Kidney (tissue), 14 donors: ENCODE results near the gene TYMP. TPM values are rescaled to one million over a fixed set of nuclear protein-coding genes. Genes with fewer than 3 reads are reported as not detected.

ENCODE experiments used
- DNase-seq, 5 donors: peaks; one replicate each; pipeline ENCODE4 v3.0.0-alpha.2; 2013 to 2020
- FAIRE-seq: peaks from 2 replicates; lab custom pipeline; 2012; peaks lifted over from hg19 to GRCh38; lab: Jason Lieb, UNC
- H3K27ac ChIP-seq, 2 donors: one replicate each; pipeline ENCODE4 v1.7.0; 2013; ENCODE audit warnings: low read depth in 2 of 2, low read length in 2 of 2, inconsistent platforms in 1 of 2
- H3K27me3 ChIP-seq: one replicate; pipeline ENCODE4 v1.7.1; 2013; ENCODE audit warnings: low read length, inconsistent platforms; ENCODE audit not compliant: control insufficient read depth, insufficient read depth
- H3K36me3 ChIP-seq, 3 donors: one replicate each; pipeline versions ENCODE4 v1.7.0 to v1.7.1; 2013; ENCODE audit warnings: low read length in 3 of 3, control low read depth in 1 of 3, inconsistent platforms in 1 of 3; ENCODE audit not compliant: insufficient read depth in 3 of 3, control insufficient read depth in 2 of 3
- H3K4me1 ChIP-seq, 3 donors: one replicate each; pipeline versions ENCODE4 v1.7.0 to v1.7.1; 2013; ENCODE audit warnings: low read length in 3 of 3, inconsistent platforms in 1 of 3, low read depth in 1 of 3; ENCODE audit not compliant: control insufficient read depth in 2 of 3, insufficient read depth in 2 of 3
- H3K4me3 ChIP-seq, 3 donors: one replicate each; pipeline versions ENCODE4 v1.7.0 to v1.8.1; 2013; ENCODE audit warnings: low read length in 3 of 3, control low read depth in 1 of 3, inconsistent platforms in 1 of 3
- H3K9ac ChIP-seq, 3 donors: one replicate each; pipeline versions ENCODE4 v1.7.0 to v1.7.1; 2013; ENCODE audit warnings: low read length in 3 of 3, control low read depth in 1 of 3, inconsistent platforms in 1 of 3
- H3K9me3 ChIP-seq, 3 donors: one replicate each; pipeline versions ENCODE4 v1.7.0 to v1.7.1; 2013; ENCODE audit warnings: low read length in 3 of 3, control low read depth in 1 of 3, inconsistent platforms in 1 of 3; ENCODE audit not compliant: control insufficient read depth in 2 of 3, insufficient read depth in 1 of 3
- CTCF ChIP-seq: IDR thresholded peaks from 3 replicates; pipeline ENCODE4 v1.5.1; 2012; ENCODE audit warnings: mild to moderate bottlenecking, moderate library complexity, borderline replicate concordance; ENCODE audit not compliant: insufficient read depth; ENCODE audit errors: extremely low read depth
- intact Hi-C: fragments of 100-400 bp; cut with DNase I; formaldehyde crosslinking; loops from one replicate; pipeline ENCODE4 v1.11.1; 2022
- polyA plus RNA-seq: library from polyadenylated mRNA; stranded (reverse); fragments of 350-450 nt; fragmentation: Illumina TruSeq; extraction: RNeasy Lipid Tissue Mini Kit (QIAGEN cat#74804); gene quantifications from one replicate; pipeline ENCODE4 v1.2.3, GENCODE V29; 2014; ENCODE audit warnings: low read depth, low replicate concordance; ENCODE audit not compliant: insufficient read depth
- total RNA-seq: library from RNA; stranded (reverse); fragmentation: NEBNext Ultra II Directional; extraction: Animal tissue kit (Norgen Biotek cat#: 25700); gene quantifications from one replicate; pipeline ENCODE4 v1.2.1, GENCODE V29; 2021
- donor health status: control.
- donor health status: control.
- donor health status: control.
- donor health status: control.
- donor health status: control.
- donor health status: DM: yes; HTN: yes; CAD: no.
- donor health status: Normal renal cell carcinoma (clear cell type).

The TYMP gene
- total and polyA plus RNA-seq, 2 donors from 2014 or later: 22.2 to 163 TPM

DNA sequence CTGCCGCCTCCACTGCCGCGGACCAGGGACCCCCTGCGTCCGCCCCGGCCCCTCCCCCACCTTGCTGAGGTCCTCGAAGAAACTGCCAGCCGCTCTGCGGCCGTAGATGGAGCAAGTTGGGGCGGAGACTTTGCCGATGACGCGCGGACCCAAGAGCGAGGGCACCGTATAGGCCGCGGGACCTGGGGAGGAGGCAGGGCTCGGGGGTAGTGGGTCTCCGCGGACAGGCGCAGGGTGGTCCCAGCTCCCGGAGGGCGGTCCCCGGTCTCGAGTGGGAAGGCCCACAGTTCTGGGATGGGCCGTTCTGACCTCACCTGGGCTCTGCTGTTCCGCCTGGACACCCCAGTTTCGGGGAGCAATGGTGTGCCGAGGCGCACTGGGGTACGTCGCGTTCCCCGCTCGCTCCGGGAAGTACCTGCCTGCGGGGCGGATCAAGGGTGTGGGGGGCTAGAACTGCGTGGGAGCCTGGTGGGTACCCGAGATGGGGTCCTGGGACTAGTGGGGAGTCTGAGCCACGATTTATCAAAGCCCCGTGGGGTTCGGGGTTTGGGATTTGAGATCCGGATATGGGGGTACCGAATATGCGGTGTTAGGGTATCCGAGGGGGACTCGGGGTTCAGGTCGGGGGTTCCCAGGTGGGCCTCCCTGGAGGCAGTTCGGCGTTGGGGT lies 1.2 kb upstream of the TYMP start:
- TF ChIP-seq CTCF: no peak
- intact Hi-C loops: no loop called here
- peak overlapping the region; percentile 87 to 96 for H3K27ac ChIP-seq
- no peaks in the 10 kb centered on the region for H3K36me3 ChIP-seq
- peak in 4 of 5 donors; percentile 72 to 97 (median 79) for DNase-seq
- no peak for FAIRE-seq
- no peaks in the 10 kb centered on the region for H3K9me3 ChIP-seq
- peaks cover 7% of the 10 kb centered on the region for H3K27me3 ChIP-seq
- H3K4me1 ChIP-seq: peaks cover 0 to 19% (median 0%) of the 10 kb centered on the region in 3 donors
- peak overlapping the region in 2 of 3 donors; percentile 50 to 56 for H3K4me3 ChIP-seq
- H3K9ac ChIP-seq: peak overlapping the region in 2 of 3 donors; percentile 69

GRCh38 chr22:50530580-50530876 lies 716 bp upstream of the TYMP start:
- intact Hi-C loops: no loop called here
- peak in 1 of 5 donors; percentile 87 for DNase-seq
- Histone ChIP-seq H3K4me3 (peak overlapping the region in 2 of 3 donors; percentile 24 to 56), H3K27me3 (peaks cover 7% of the 10 kb centered on the region), H3K9ac (peak overlapping the region in 1 of 3 donors; percentile 73), H3K36me3 (no peaks in the 10 kb centered on the region), H3K9me3 (no peaks in the 10 kb centered on the region), H3K4me1 (peaks cover 0 to 19% (median 0%) of the 10 kb centered on the region in 3 donors), H3K27ac (peak overlapping the region; percentile 87 to 96)
- no peak for FAIRE-seq
- no peak for TF ChIP-seq CTCF

- intact Hi-C loops: no loop called here
- Histone ChIP-seq H3K36me3 (no peaks in the 10 kb centered on the region), H3K27ac (peak overlapping the region; percentile 87 to 96), H3K9ac (peak overlapping the region in 1 of 3 donors; percentile 12), H3K4me3 (peak overlapping the region in 1 of 3 donors; percentile 45), H3K27me3 (peaks cover 7% of the 10 kb centered on the region), H3K4me1 (peaks cover 0 to 24% (median 5%) of the 10 kb centered on the region in 3 donors), H3K9me3 (no peaks in the 10 kb centered on the region)
- DNase-seq: peak in 2 of 5 donors; percentile 69 to 93
- no peak for TF ChIP-seq CTCF
- FAIRE-seq: no peak
These were observed 356 bp downstream of the TYMP start for GRCh38 chr22:50529416-50529896.
